Endothelial cell of umbilical vein (primary cell): Measurements from ENCODE around the gene LRIT2. TPM values are rescaled to one million over a fixed set of nuclear protein-coding genes. Genes with fewer than 3 reads are reported as not detected.

ENCODE experiments used
- BruUV-seq: library from RNA; stranded (reverse); fragments of 400-500 nt; replicated peaks from 2 replicates; lab custom pipeline; 2021; lab: Mats Ljungman, UMichigan
- CTCF ChIA-PET: fragments of 300-600, 350-600 bp; sonication (Branson Sonifier 250); formaldehyde crosslinking; loops from one replicate; lab custom pipeline; 2021; ENCODE audit warnings: antibody characterized with exemption, inconsistent platforms; lab: Charles Lee
- POLR2A ChIA-PET: fragments of 300-600, 350-600 bp; sonication (Branson Sonifier 250); formaldehyde crosslinking; loops from one replicate; lab custom pipeline; 2021; ENCODE audit warnings: antibody characterized with exemption, inconsistent platforms; lab: Charles Lee
- DNase-seq: peaks from one replicate; pipeline ENCODE4 v3.0.0-alpha.2; 2011; ENCODE audit warnings: low read depth, low spot score
- FAIRE-seq: peaks from 2 replicates; lab custom pipeline; 2011; peaks lifted over from hg19 to GRCh38; lab: Jason Lieb, UNC
- H2AFZ ChIP-seq: 2 replicates; pipeline ENCODE4 v1.6.0; 2012; ENCODE audit warnings: low read depth, low read length, control low read depth, inconsistent platforms
- H3K27ac ChIP-seq: 2 replicates; pipeline ENCODE4 v1.5.1; 2011; ENCODE audit warnings: low read depth, mild to moderate bottlenecking, control low read depth, low read length, moderate library complexity; ENCODE audit not compliant: insufficient read depth
- H3K27me3 ChIP-seq, 2 experiments: 2 replicates each; pipeline versions ENCODE4 v1.6.0 to v1.6.1; 2011; ENCODE audit warnings: low read length in 2 of 2, mixed read lengths in 1 of 2; ENCODE audit not compliant: control insufficient read depth in 2 of 2, insufficient read depth in 2 of 2
- H3K36me3 ChIP-seq, 2 experiments: 2 replicates in 1 of 2; 3 replicates in 1 of 2; pipeline ENCODE4 v1.5.1; 2011; ENCODE audit warnings: low read length in 2 of 2, mild to moderate bottlenecking in 1 of 2, moderate library complexity in 1 of 2; ENCODE audit not compliant: control insufficient read depth in 2 of 2, insufficient read depth in 2 of 2; ENCODE audit errors: extremely low read depth in 1 of 2
- H3K4me1 ChIP-seq: 3 replicates; pipeline ENCODE4 v1.5.1; 2011; ENCODE audit warnings: mild to moderate bottlenecking, low read length; ENCODE audit not compliant: control insufficient read depth, insufficient read depth; ENCODE audit errors: extremely low read depth
- H3K4me2 ChIP-seq: 2 replicates; pipeline ENCODE4 v1.6.1; 2011; ENCODE audit warnings: low read length, control low read depth, mixed read lengths; ENCODE audit not compliant: insufficient read depth
- H3K4me3 ChIP-seq, 3 experiments: fragments of 200-600 bp in 1 of 3; sonication (generic), shearing (Covaris generic) in 1 of 3; replicated peaks in 1 of 3; 2 replicates each; pipeline ENCODE4 v1.5.1; 2011 to 2016; ENCODE audit warnings: control low read depth in 3 of 3, low read length in 3 of 3, mild to moderate bottlenecking in 2 of 3, inconsistent platforms in 1 of 3, low read depth in 1 of 3, moderate library complexity in 1 of 3; ENCODE audit not compliant: insufficient read depth in 1 of 3
- H3K79me2 ChIP-seq: 2 replicates; pipeline ENCODE4 v1.6.0; 2012; ENCODE audit warnings: low read length, inconsistent platforms; ENCODE audit not compliant: control insufficient read depth, insufficient read depth
- H3K9ac ChIP-seq: replicated peaks from 2 replicates; pipeline ENCODE3; 2011; ENCODE audit warnings: low read length, control low read depth; ENCODE audit not compliant: insufficient read depth; ENCODE audit errors: extremely low read depth
- H3K9me1 ChIP-seq: replicated peaks from 3 replicates; pipeline ENCODE4 v1.6.0; 2011; ENCODE audit warnings: mild to moderate bottlenecking, low read length; ENCODE audit not compliant: control insufficient read depth, insufficient read depth; ENCODE audit errors: extremely low read depth
- H3K9me3 ChIP-seq: replicated peaks from 2 replicates; pipeline ENCODE4 v1.5.1; 2012; ENCODE audit warnings: low read length, inconsistent platforms; ENCODE audit not compliant: control insufficient read depth, insufficient read depth
- H4K20me1 ChIP-seq: replicated peaks from 2 replicates; pipeline ENCODE3; 2011; ENCODE audit warnings: mild to moderate bottlenecking, low read length; ENCODE audit not compliant: control insufficient read depth, insufficient read depth; ENCODE audit errors: extremely low read depth
- CTCF ChIP-seq, 2 donors: IDR thresholded peaks; 1 replicate in 1 of 2; 2 replicates in 1 of 2; pipeline ENCODE4 v1.5.1; 2011; ENCODE audit warnings: low read length in 2 of 2, mild to moderate bottlenecking in 2 of 2, moderate library complexity in 2 of 2, control low read depth in 1 of 2, inconsistent platforms in 1 of 2, low read depth in 1 of 2; ENCODE audit not compliant: insufficient read depth in 1 of 2; ENCODE audit errors: extremely low read depth in 1 of 2
- EZH2 ChIP-seq: IDR thresholded peaks from 2 replicates; pipeline ENCODE4 v1.6.1; 2012; ENCODE audit warnings: borderline replicate concordance, low read depth, mild to moderate bottlenecking, moderate library complexity, low read length, inconsistent platforms; ENCODE audit not compliant: severe bottlenecking
- GATA2 ChIP-seq: IDR thresholded peaks from 2 replicates; pipeline ENCODE4 v1.7.0; 2011; ENCODE audit warnings: low read depth, mild to moderate bottlenecking, moderate library complexity, mixed read lengths, low read length; ENCODE audit not compliant: insufficient read length, insufficient read depth
- JUN ChIP-seq: IDR thresholded peaks from 2 replicates; pipeline ENCODE4 v1.6.1; 2011; ENCODE audit warnings: borderline replicate concordance, low read depth; ENCODE audit not compliant: insufficient read length, insufficient read depth
- MYC ChIP-seq: IDR thresholded peaks from one replicate; pipeline ENCODE4 v1.6.1; 2011; ENCODE audit warnings: mild to moderate bottlenecking, low read depth, low read length
- POLR2A ChIP-seq: IDR thresholded peaks from 2 replicates; pipeline ENCODE4 v1.6.1; 2012; ENCODE audit warnings: low read depth, mild to moderate bottlenecking, control low read depth, low read length
- POLR2AphosphoS5 ChIP-seq: IDR thresholded peaks from 2 replicates; pipeline ENCODE4 v1.6.1; 2012; ENCODE audit warnings: low read depth, mild to moderate bottlenecking, control low read depth, low read length, moderate library complexity; ENCODE audit not compliant: insufficient read depth
- dilution Hi-C: fragments of 300-500 bp; cut with MboI; formaldehyde crosslinking; loops from one replicate; pipeline ENCODE4 v1.15.0; 2019; ENCODE audit warnings: low sequenced_read_pairs; ENCODE audit not compliant: extremely low pct_ligation_motif_present
- intact Hi-C: fragments of 100-400 bp; cut with micrococcal nuclease; formaldehyde crosslinking; loops from one replicate; pipeline ENCODE4 v1.10.0; 2022
- polyA plus RNA-seq, 4 experiments: library from polyadenylated mRNA; depleted of rRNA in 3 of 4; stranded (reverse) in 3 of 4; unstranded in 1 of 4; fragments of >200 nt; gene quantifications; 2 replicates each; pipeline versions ENCODE4 v1.2.1 to v1.2.3, GENCODE V29; 2011 to 2012; ENCODE audit warnings: missing spikeins in 1 of 4
- total RNA-seq: library from RNA; stranded (reverse); gene quantifications from 2 replicates; pipeline ENCODE4 v1.2.3, GENCODE V29; 2021
- TF ChIP-seq, protein P1 (sequence below): IDR thresholded peaks from 2 replicates; pipeline ENCODE4 v1.6.1; 2011; ENCODE audit not compliant: insufficient read depth, insufficient read length

Gene LRIT2
- total and polyA plus RNA-seq, 2 donors (not counting 3 experiments of a cell fraction or from before 2014, with no cell fraction given) = not detected

DNA sequence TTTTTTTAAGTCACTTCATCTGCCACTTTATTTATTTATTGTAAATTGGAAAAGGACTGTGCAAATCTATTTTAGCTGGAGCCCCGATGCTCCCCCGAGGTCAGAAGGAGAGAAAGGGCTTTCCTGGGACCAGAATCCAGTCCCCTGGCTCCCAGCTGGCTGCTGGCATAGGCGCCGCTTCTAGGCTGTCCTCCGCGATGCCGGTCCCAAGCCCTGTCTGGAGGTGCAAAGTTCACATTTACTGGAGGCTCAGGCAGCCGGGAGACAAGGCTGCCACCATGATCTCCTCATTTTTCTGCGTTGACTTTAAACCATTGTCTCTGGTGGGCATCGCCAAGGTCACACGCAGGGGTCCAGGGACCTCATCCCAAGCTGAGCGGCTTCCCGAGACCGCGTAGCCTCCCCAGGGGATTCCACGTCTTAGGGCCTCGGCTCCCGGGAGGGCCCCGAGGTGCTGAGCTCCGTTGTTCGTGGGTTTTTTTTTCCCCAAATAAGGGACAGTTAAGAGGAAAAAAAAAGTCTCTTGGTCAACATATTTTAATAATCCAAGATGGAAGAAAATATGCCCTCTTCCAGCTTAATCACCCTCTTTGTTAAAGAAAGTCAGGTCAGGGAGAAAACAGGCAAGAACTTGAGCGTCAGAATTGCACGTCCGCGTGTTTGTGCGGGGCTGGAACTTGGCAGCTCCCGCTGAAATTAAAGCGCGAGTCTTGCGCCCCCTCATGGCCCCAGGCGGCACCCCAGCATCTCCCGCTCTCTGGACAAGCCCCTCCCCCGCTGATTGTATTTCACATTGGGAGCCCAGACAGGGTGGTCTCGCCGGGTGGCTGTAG is 31.4 kb upstream of the LRIT2 start:
- no peaks in the 10 kb centered on the region for H3K36me3 ChIP-seq
- no TSS peak for BruUV-seq
- TF ChIP-seq POLR2A (no peak), GATA2 (no peak), EZH2 (no peak), JUN (no peak), MYC (no peak), CTCF (IDR thresholded peaks at IDR 0.05; ENCODE audit: extremely low read depth in 1 of 2, insufficient read depth in 1 of 2, low read depth in 1 of 2, low read length in 2 of 2) (peak; percentile 69 to 84), POLR2AphosphoS5 (no peak)
- TF ChIP-seq, protein P1, sequence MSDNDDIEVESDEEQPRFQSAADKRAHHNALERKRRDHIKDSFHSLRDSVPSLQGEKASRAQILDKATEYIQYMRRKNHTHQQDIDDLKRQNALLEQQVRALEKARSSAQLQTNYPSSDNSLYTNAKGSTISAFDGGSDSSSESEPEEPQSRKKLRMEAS = no peak
- H2AFZ ChIP-seq = peak overlapping the region; percentile 42
- no peaks in the 10 kb centered on the region for H3K4me1 ChIP-seq
- POLR2A ChIA-PET = no interaction called here
- intact Hi-C loops = no loop called here
- H3K27me3 ChIP-seq = peaks cover 4 to 7% of the 10 kb centered on the region in 2 experiments
- CTCF ChIA-PET = interaction anchor here (0.6 to 2.0 kb wide), 14 partner anchors 8 to 284 kb away, joined by 3 to 16 read pairs (median 4); partner anchors contain the start of genes CCSER2 and RGR
- FAIRE-seq (peak; percentile 65), DNase-seq (peak; percentile 46)
- H3K27ac ChIP-seq = no peak overlapping the region
- H3K9me3 ChIP-seq = no peaks in the 10 kb centered on the region
- dilution Hi-C loops = no loop called here
- H3K79me2 ChIP-seq = no peaks in the 10 kb centered on the region
- H4K20me1 ChIP-seq = no peaks in the 10 kb centered on the region
- H3K4me2 ChIP-seq = no peak overlapping the region
- H3K9ac ChIP-seq = no peak overlapping the region
- no peaks in the 10 kb centered on the region for H3K9me1 ChIP-seq
- no peak overlapping the region for H3K4me3 ChIP-seq
